Gastroesophageal sphincter (tissue), 3 donors: ENCODE data around the gene PRKN.

Source experiments
- POLR2A ChIP-seq, 2 donors: fragments of 450-650 bp; IDR thresholded peaks; one replicate each; pipeline ENCODE4 v1.6.1; 2017; ENCODE audit warnings: antibody characterized with exemption in 2 of 2, mild to moderate bottlenecking in 2 of 2, moderate library complexity in 1 of 2
- TF ChIP-seq, protein P1 (sequence below), 4 experiments: fragments of 200-600 bp in 2 of 4; fragments of 450-650 bp in 2 of 4; sonication (generic) in 1 of 4; IDR thresholded peaks; one replicate each; pipeline ENCODE4 v1.5.1; 2017 to 2019; ENCODE audit warnings: antibody characterized with exemption in 4 of 4, mild to moderate bottlenecking in 2 of 4, moderate library complexity in 2 of 4

DNA sequence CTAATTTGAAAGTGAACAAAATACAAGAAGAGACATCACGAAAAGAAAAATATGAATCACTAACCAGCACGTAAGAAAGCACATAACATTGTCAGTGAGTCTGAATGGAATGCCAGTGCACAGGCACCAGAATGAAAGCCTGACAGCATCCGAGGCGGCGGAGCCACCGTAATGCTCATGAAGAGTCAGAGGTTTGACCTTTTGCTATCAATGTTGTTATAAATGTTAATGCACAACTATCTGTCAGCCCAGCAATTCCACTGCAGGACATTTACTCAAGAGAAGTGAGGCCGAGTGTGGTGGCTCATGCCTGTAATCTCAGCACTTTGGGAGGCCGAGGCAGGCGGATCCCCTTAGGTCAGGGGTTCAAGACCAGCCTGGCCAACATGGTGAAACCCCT lies 562.1 kb downstream of the PRKN start:
- TF ChIP-seq, protein P1, sequence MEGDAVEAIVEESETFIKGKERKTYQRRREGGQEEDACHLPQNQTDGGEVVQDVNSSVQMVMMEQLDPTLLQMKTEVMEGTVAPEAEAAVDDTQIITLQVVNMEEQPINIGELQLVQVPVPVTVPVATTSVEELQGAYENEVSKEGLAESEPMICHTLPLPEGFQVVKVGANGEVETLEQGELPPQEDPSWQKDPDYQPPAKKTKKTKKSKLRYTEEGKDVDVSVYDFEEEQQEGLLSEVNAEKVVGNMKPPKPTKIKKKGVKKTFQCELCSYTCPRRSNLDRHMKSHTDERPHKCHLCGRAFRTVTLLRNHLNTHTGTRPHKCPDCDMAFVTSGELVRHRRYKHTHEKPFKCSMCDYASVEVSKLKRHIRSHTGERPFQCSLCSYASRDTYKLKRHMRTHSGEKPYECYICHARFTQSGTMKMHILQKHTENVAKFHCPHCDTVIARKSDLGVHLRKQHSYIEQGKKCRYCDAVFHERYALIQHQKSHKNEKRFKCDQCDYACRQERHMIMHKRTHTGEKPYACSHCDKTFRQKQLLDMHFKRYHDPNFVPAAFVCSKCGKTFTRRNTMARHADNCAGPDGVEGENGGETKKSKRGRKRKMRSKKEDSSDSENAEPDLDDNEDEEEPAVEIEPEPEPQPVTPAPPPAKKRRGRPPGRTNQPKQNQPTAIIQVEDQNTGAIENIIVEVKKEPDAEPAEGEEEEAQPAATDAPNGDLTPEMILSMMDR (IDR thresholded peaks at IDR 0.05) = no peak
- TF ChIP-seq POLR2A (IDR thresholded peaks at IDR 0.05) = no peak
